ENCODE measurements around the gene EGFL6. TPM values are rescaled to one million over a fixed set of nuclear protein-coding genes. Genes with fewer than 3 reads are reported as not detected.

EGFL6 gene
- total RNA-seq (2014; rRNA removed; shearing (Covaris generic)): not detected in 2 replicates

- DNase-seq (ENCODE audit: low spot score): no peak
Measured at GRCh38 chrX:13569479-13570260, at the start of gene EGFL6. EGFL6 (plus strand) TSS chrX:13569601; CDS start chrX:13569862, 261 bp downstream.

GRCh38 chrX:13520351-13520750 is 49.0 kb upstream of the EGFL6 start:
- DNase-seq (ENCODE audit: low spot score): no peak

GRCh38 chrX:13520936-13521335 is 48.5 kb upstream of the EGFL6 start:
- DNase-seq (ENCODE audit: low spot score): no peak

- no peak for DNase-seq (ENCODE audit: low spot score)
Measured at GRCh38 chrX:13522811-13523210, 46.6 kb upstream of the EGFL6 start.

GRCh38 chrX:13533726-13534125 is 35.7 kb upstream of the EGFL6 start:
- DNase-seq (ENCODE audit: low spot score): peak; percentile 52

GRCh38 chrX:13535376-13536165 is 33.8 kb upstream of the EGFL6 start:
- DNase-seq (ENCODE audit: low spot score): peak; percentile 11

GRCh38 chrX:13536551-13536950 is 32.9 kb upstream of the EGFL6 start:
- no peak for DNase-seq (ENCODE audit: low spot score)

GRCh38 chrX:13538414-13538813 is 31.0 kb upstream of the EGFL6 start:
- no peak for DNase-seq (ENCODE audit: low spot score)

GRCh38 chrX:13540602-13541001 is 28.8 kb upstream of the EGFL6 start:
- no peak for DNase-seq (ENCODE audit: low spot score)

- DNase-seq (ENCODE audit: low spot score): no peak
Measured at GRCh38 chrX:13545726-13546125, 23.7 kb upstream of the EGFL6 start.

GRCh38 chrX:13547671-13548070 is 21.7 kb upstream of the EGFL6 start:
- no peak for DNase-seq (ENCODE audit: low spot score)

GRCh38 chrX:13550346-13550745 is 19.1 kb upstream of the EGFL6 start:
- DNase-seq (ENCODE audit: low spot score): no peak

- no peak for DNase-seq (ENCODE audit: low spot score)
Measured at GRCh38 chrX:13551610-13552009, 17.8 kb upstream of the EGFL6 start.

- no peak for DNase-seq (ENCODE audit: low spot score)
Measured at GRCh38 chrX:13552892-13553291, 16.5 kb upstream of the EGFL6 start.

- no peak for DNase-seq (ENCODE audit: low spot score)
Measured at GRCh38 chrX:13565511-13565910, 3.9 kb upstream of the EGFL6 start.

- no peak for DNase-seq (ENCODE audit: low spot score)
Measured at GRCh38 chrX:13570261-13570605, 832 bp downstream of the EGFL6 start.

GRCh38 chrX:13571136-13571535 is 1.7 kb downstream of the EGFL6 start:
- no peak for DNase-seq (ENCODE audit: low spot score)

GRCh38 chrX:13574600-13574999 is 5.2 kb downstream of the EGFL6 start:
- DNase-seq (ENCODE audit: low spot score): no peak

GRCh38 chrX:13579661-13580060 is 10.3 kb downstream of the EGFL6 start:
- no peak for DNase-seq (ENCODE audit: low spot score)

GRCh38 chrX:13581554-13581953 is 12.2 kb downstream of the EGFL6 start:
- no peak for DNase-seq (ENCODE audit: low spot score)

- no peak for DNase-seq (ENCODE audit: low spot score)
Measured at GRCh38 chrX:13587786-13588477, 18.5 kb downstream of the EGFL6 start.

GRCh38 chrX:13590207-13590606 is 20.8 kb downstream of the EGFL6 start:
- DNase-seq (ENCODE audit: low spot score): no peak

- no peak for DNase-seq (ENCODE audit: low spot score)
Measured at GRCh38 chrX:13590914-13591313, 21.5 kb downstream of the EGFL6 start.

Measured in H4 (cell line).